K562 (cell line): ENCODE data around the gene ANTXRL. TPM values are rescaled to one million over a fixed set of nuclear protein-coding genes. Genes with fewer than 3 reads are reported as not detected.

Experiments used
- CHD7 ChIP-seq: fragments of 200-600 bp; sonication (generic); IDR thresholded peaks from one replicate; pipeline ENCODE4 v1.6.1; 2012; ENCODE audit warnings: mild to moderate bottlenecking, low read depth, low read length, inconsistent platforms
- CUX1 ChIP-seq: fragments of 200-800 bp; sonication (Bioruptor generic); IDR thresholded peaks from 2 replicates; pipeline ENCODE4 v1.6.1; 2016; ENCODE audit warnings: missing genetic modification characterization, missing compliant biosample characterization
- NR2F6 ChIP-seq: fragments of 450-650 bp; formaldehyde crosslinking; IDR thresholded peaks from 2 replicates; pipeline ENCODE4 v1.4.0; 2020; ENCODE audit warnings: mild to moderate bottlenecking
- PML ChIP-seq: IDR thresholded peaks from 2 replicates; pipeline ENCODE4 v1.6.1; 2012; ENCODE audit warnings: low read length, inconsistent platforms
- XRCC5 ChIP-seq: fragments of 200-400 bp; formaldehyde crosslinking; IDR thresholded peaks from 2 replicates; pipeline ENCODE4 v1.6.1; 2017; ENCODE audit warnings: low read depth, mild to moderate bottlenecking, low read length
- polyA plus RNA-seq, 8 experiments: library from polyadenylated mRNA; depleted of rRNA in 4 of 8; stranded (reverse) in 5 of 8; unstranded in 3 of 8; fragments of >200 nt; fragmentation: Nextera tagmentation in 2 of 8; fragmentation: Illumina TruSeq in 1 of 8; extraction: Ambion mirVana in 2 of 8; extraction: Trizol in 1 of 8; gene quantifications; 2 replicates each; pipeline versions ENCODE4 v1.2.1 to v1.2.3, GENCODE V29; 2011 to 2014; ENCODE audit warnings: inconsistent platforms in 1 of 8, missing spikeins in 1 of 8
- total RNA-seq, 7 experiments: library from RNA; depleted of rRNA in 6 of 7; stranded (reverse); fragments of >200 nt in 6 of 7; fragmentation: Illumina TruSeq in 2 of 7; extraction: Trizol in 2 of 7; gene quantifications; 2 replicates each; pipeline versions ENCODE4 v1.2.1 to v1.2.3, GENCODE V29; 2011 to 2021; ENCODE audit warnings: low replicate concordance in 1 of 7
- TF ChIP-seq, protein P1 (sequence below): sonication (generic); formaldehyde crosslinking; IDR thresholded peaks from 2 replicates; pipeline ENCODE4 v1.8.1; 2022; ENCODE audit warnings: missing genetic modification reagents

Gene ANTXRL
- total and polyA plus RNA-seq, 9 of the 15 experiments (the other 6 are each of a cell fraction or from before 2014, with no cell fraction given): not detected

GRCh38 chr10:46239993-46240683 is 46.7 kb upstream of the ANTXRL start (continued):
- TF ChIP-seq CUX1 (CRISPR knock-in tag) (no peak), CHD7 (no peak), PML (no peak), NR2F6 (CRISPR knock-in tag) (no peak), XRCC5 (no peak)
- TF ChIP-seq, protein P1, sequence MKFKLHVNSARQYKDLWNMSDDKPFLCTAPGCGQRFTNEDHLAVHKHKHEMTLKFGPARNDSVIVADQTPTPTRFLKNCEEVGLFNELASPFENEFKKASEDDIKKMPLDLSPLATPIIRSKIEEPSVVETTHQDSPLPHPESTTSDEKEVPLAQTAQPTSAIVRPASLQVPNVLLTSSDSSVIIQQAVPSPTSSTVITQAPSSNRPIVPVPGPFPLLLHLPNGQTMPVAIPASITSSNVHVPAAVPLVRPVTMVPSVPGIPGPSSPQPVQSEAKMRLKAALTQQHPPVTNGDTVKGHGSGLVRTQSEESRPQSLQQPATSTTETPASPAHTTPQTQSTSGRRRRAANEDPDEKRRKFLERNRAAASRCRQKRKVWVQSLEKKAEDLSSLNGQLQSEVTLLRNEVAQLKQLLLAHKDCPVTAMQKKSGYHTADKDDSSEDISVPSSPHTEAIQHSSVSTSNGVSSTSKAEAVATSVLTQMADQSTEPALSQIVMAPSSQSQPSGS: no peak
